ENCODE data around the gene ADORA2A.

The ADORA2A gene

GRCh38 chr22:24394254-24394653 lies 33.1 kb upstream of the ADORA2A start:
- ATAC-seq (replicated peaks): no peak
- Mint-ChIP-seq H3K36me3 (peaks cover 27 to 37% of the 10 kb centered on the region in 2 donors), H3K4me3 (no peak overlapping the region), H3K4me1 (peaks cover 5% of the 10 kb centered on the region in 2 donors), H3K27me3 (no peaks in the 10 kb centered on the region), H3K9me3 (no peaks in the 10 kb centered on the region), H3K27ac (no peak overlapping the region)
- no peak for DNase-seq

- DNase-seq (no peak), ATAC-seq (replicated peaks) (no peak)
- H3K4me3 Mint-ChIP-seq: no peak overlapping the region
- no peaks in the 10 kb centered on the region for H3K9me3 Mint-ChIP-seq
- no peaks in the 10 kb centered on the region for H3K27me3 Mint-ChIP-seq
- H3K27ac Mint-ChIP-seq: no peak overlapping the region
- H3K4me1 Mint-ChIP-seq: peaks cover 32 to 36% of the 10 kb centered on the region in 2 donors
- H3K36me3 Mint-ChIP-seq: peaks cover 32 to 51% of the 10 kb centered on the region in 2 donors
These were observed 29.0 kb upstream of the ADORA2A start for GRCh38 chr22:24398409-24398808.

- no peaks in the 10 kb centered on the region for H3K27me3 Mint-ChIP-seq
- no peaks in the 10 kb centered on the region for H3K9me3 Mint-ChIP-seq
- H3K27ac Mint-ChIP-seq: peak overlapping the region; percentile 26
- peak overlapping the region in 1 of 2 donors; percentile 65 for H3K4me3 Mint-ChIP-seq
- peaks cover 35 to 38% of the 10 kb centered on the region in 2 donors for H3K4me1 Mint-ChIP-seq
- peaks cover 45 to 61% of the 10 kb centered on the region in 2 donors for H3K36me3 Mint-ChIP-seq
- DNase-seq (no peak), ATAC-seq (replicated peaks) (no peak)
These were observed 27.2 kb upstream of the ADORA2A start for GRCh38 chr22:24400034-24400725.

- Mint-ChIP-seq H3K9me3 (no peaks in the 10 kb centered on the region), H3K27ac (peak overlapping the region; percentile 56), H3K36me3 (peaks cover 46 to 58% of the 10 kb centered on the region in 2 donors), H3K27me3 (no peaks in the 10 kb centered on the region), H3K4me3 (peak overlapping the region; percentile 65), H3K4me1 (peaks cover 35 to 38% of the 10 kb centered on the region in 2 donors)
- ATAC-seq (replicated peaks): no peak
- DNase-seq: no peak
These were observed 26.4 kb upstream of the ADORA2A start for GRCh38 chr22:24400726-24401596.

- H3K9me3 Mint-ChIP-seq: no peaks in the 10 kb centered on the region
- peak overlapping the region in 1 of 2 donors; percentile 56 for H3K4me3 Mint-ChIP-seq
- DNase-seq: no peak
- ATAC-seq (replicated peaks): peak; percentile 30 to 33
- H3K36me3 Mint-ChIP-seq: peaks cover 43 to 60% of the 10 kb centered on the region in 2 donors
- H3K27ac Mint-ChIP-seq: peak overlapping the region; percentile 75
- H3K27me3 Mint-ChIP-seq: no peaks in the 10 kb centered on the region
- peaks cover 35 to 38% of the 10 kb centered on the region in 2 donors for H3K4me1 Mint-ChIP-seq
These were observed 25.4 kb upstream of the ADORA2A start for GRCh38 chr22:24401931-24402367.

- Mint-ChIP-seq H3K9me3 (no peaks in the 10 kb centered on the region), H3K36me3 (peaks cover 49 to 65% of the 10 kb centered on the region in 2 donors), H3K4me1 (peaks cover 38% of the 10 kb centered on the region in 2 donors), H3K27me3 (no peaks in the 10 kb centered on the region), H3K27ac (peak overlapping the region; percentile 79), H3K4me3 (peak overlapping the region; percentile 54 to 56)
- ATAC-seq (replicated peaks) (peak; percentile 87), DNase-seq (peak; percentile 36)
These were observed 24.8 kb upstream of the ADORA2A start for GRCh38 chr22:24402460-24403192.

GRCh38 chr22:24403346-24403745 lies 24.1 kb upstream of the ADORA2A start:
- Mint-ChIP-seq H3K27me3 (no peaks in the 10 kb centered on the region), H3K4me1 (peaks cover 35 to 38% of the 10 kb centered on the region in 2 donors), H3K4me3 (no peak overlapping the region), H3K27ac (no peak overlapping the region), H3K9me3 (no peaks in the 10 kb centered on the region), H3K36me3 (peaks cover 50 to 64% of the 10 kb centered on the region in 2 donors)
- no peak for ATAC-seq (replicated peaks)
- no peak for DNase-seq

- H3K27ac Mint-ChIP-seq: peak overlapping the region; percentile 53
These were observed 22.7 kb upstream of the ADORA2A start for GRCh38 chr22:24404561-24405275.

GRCh38 chr22:24405631-24406321 lies 21.6 kb upstream of the ADORA2A start:
- H3K4me1 Mint-ChIP-seq: peaks cover 29 to 34% of the 10 kb centered on the region in 2 donors
- DNase-seq: no peak
- no peaks in the 10 kb centered on the region for H3K27me3 Mint-ChIP-seq
- ATAC-seq (replicated peaks): no peak
- peak overlapping the region; percentile 14 for H3K27ac Mint-ChIP-seq
- H3K4me3 Mint-ChIP-seq: no peak overlapping the region
- H3K9me3 Mint-ChIP-seq: no peaks in the 10 kb centered on the region
- peaks cover 52 to 60% of the 10 kb centered on the region in 2 donors for H3K36me3 Mint-ChIP-seq

More at GRCh38 chr22:24404561-24405275, 22.7 kb upstream of the ADORA2A start:
- ATAC-seq (replicated peaks) (no peak), DNase-seq (no peak)
- Mint-ChIP-seq H3K9me3 (no peaks in the 10 kb centered on the region), H3K4me1 (peaks cover 35 to 38% of the 10 kb centered on the region in 2 donors), H3K27me3 (no peaks in the 10 kb centered on the region), H3K4me3 (no peak overlapping the region), H3K36me3 (peaks cover 53 to 63% of the 10 kb centered on the region in 2 donors)

- no peak overlapping the region for H3K4me3 Mint-ChIP-seq
- ATAC-seq (replicated peaks): no peak
- no peaks in the 10 kb centered on the region for H3K9me3 Mint-ChIP-seq
- peaks cover 44 to 55% of the 10 kb centered on the region in 2 donors for H3K36me3 Mint-ChIP-seq
- peak overlapping the region; percentile 73 for H3K27ac Mint-ChIP-seq
- no peak for DNase-seq
- H3K27me3 Mint-ChIP-seq: no peaks in the 10 kb centered on the region
- peaks cover 21 to 26% of the 10 kb centered on the region in 2 donors for H3K4me1 Mint-ChIP-seq
These were observed 20.8 kb upstream of the ADORA2A start for GRCh38 chr22:24406322-24407277.

- Mint-ChIP-seq H3K9me3 (no peaks in the 10 kb centered on the region), H3K27ac (peak overlapping the region; percentile 73), H3K4me3 (no peak overlapping the region), H3K4me1 (peaks cover 14 to 19% of the 10 kb centered on the region in 2 donors), H3K27me3 (no peaks in the 10 kb centered on the region), H3K36me3 (peaks cover 39 to 56% of the 10 kb centered on the region in 2 donors)
- DNase-seq (no peak), ATAC-seq (replicated peaks) (no peak)
These were observed 20.1 kb upstream of the ADORA2A start for GRCh38 chr22:24407278-24407665.

- DNase-seq (no peak), ATAC-seq (replicated peaks) (no peak)
- H3K9me3 Mint-ChIP-seq: no peaks in the 10 kb centered on the region
- peaks cover 38 to 60% of the 10 kb centered on the region in 2 donors for H3K36me3 Mint-ChIP-seq
- peaks cover 10 to 13% of the 10 kb centered on the region in 2 donors for H3K4me1 Mint-ChIP-seq
- no peaks in the 10 kb centered on the region for H3K27me3 Mint-ChIP-seq
- H3K27ac Mint-ChIP-seq: peak overlapping the region; percentile 21
- no peak overlapping the region for H3K4me3 Mint-ChIP-seq
These were observed 19.5 kb upstream of the ADORA2A start for GRCh38 chr22:24407884-24408283.

Measured in stimulated activated naive B cell treated with anti-CD40 and anti-IgM and Interleukin-4, amounts not matched to agents 10 μg/mL and 1 μg/mL and 100 μg/mL, for 72 hours (primary cell).